A549 (cell line): ENCODE data around the gene PRF1. TPM values are rescaled to one million over a fixed set of nuclear protein-coding genes. Genes with fewer than 3 reads are reported as not detected.
A peak's percentile ranks its signal among the peaks of the same experiment; 100 is the strongest.

ENCODE experiments used
- ATAC-seq, 2 experiments: fragments of 200-7000 bp in 1 of 2; fragments of >200 bp in 1 of 2; cut with Nextera tagmentation in 1 of 2; cut with Tn5 transposase in 1 of 2; 3 replicates each; pipeline versions ENCODE4 v1.8.0 to v1.9.1; 2018 to 2020; ENCODE audit warnings: mild to moderate bottlenecking in 1 of 2, moderate library complexity in 1 of 2
- CTCF ChIA-PET: fragments of 300-600 bp; sonication (Branson Sonifier 250); formaldehyde crosslinking; extraction: SDS; loops from one replicate; lab custom pipeline; 2021; ENCODE audit warnings: antibody characterized with exemption, inconsistent platforms; lab: Yijun Ruan, JAX
- POLR2A ChIA-PET: fragments of 350-600 bp; formaldehyde crosslinking; extraction: SDS; loops from one replicate; lab custom pipeline; 2021; ENCODE audit warnings: antibody characterized with exemption, inconsistent platforms; lab: Yijun Ruan, JAX
- DNase-seq, 2 experiments: peaks; one replicate each; pipeline versions ENCODE4 v3.0.0 to v3.0.0-alpha.2; 2011 to 2016; ENCODE audit warnings: low read depth in 1 of 2, low spot score in 1 of 2
- FAIRE-seq: peaks from 2 replicates; lab custom pipeline; 2011; peaks lifted over from hg19 to GRCh38; lab: Jason Lieb, UNC
- H3K27ac ChIP-seq, 2 experiments: fragments of >200 bp; sonication (Bioruptor Twin); formaldehyde crosslinking; 3 replicates each; pipeline ENCODE4 v1.5.1; 2016 to 2017
- H3K4me1 ChIP-seq: fragments of >200 bp; sonication (Bioruptor Twin); formaldehyde crosslinking; 3 replicates; pipeline ENCODE4 v1.6.1; 2016
- H3K4me2 ChIP-seq: fragments of >200 bp; sonication (Bioruptor Twin); formaldehyde crosslinking; 3 replicates; pipeline ENCODE4 v1.6.1; 2016
- H3K4me3 ChIP-seq: fragments of >200 bp; sonication (Bioruptor Twin); formaldehyde crosslinking; 3 replicates; pipeline ENCODE4 v1.5.1; 2016
- H3K9me3 ChIP-seq: fragments of >200 bp; sonication (Bioruptor Twin); formaldehyde crosslinking; 3 replicates; pipeline ENCODE4 v1.6.1; 2016
- BHLHE40 ChIP-seq: IDR thresholded peaks from 2 replicates; pipeline ENCODE4 v1.6.1; 2012; ENCODE audit warnings: low read depth, low read length, inconsistent platforms
- CHD2 ChIP-seq: fragments of 150-350 bp; IDR thresholded peaks from 2 replicates; pipeline ENCODE4 v1.6.1; 2014; ENCODE audit warnings: low read length; ENCODE audit not compliant: partially characterized antibody
- FOSB ChIP-seq: fragments of 250-450 bp; sonication (Bioruptor Pico); IDR thresholded peaks from 2 replicates; pipeline ENCODE4 v1.5.0; 2020; ENCODE audit warnings: mild to moderate bottlenecking, moderate library complexity
- FOSL2 ChIP-seq, 2 experiments: fragments of 450-650 bp in 1 of 2; fragments of >200 bp in 1 of 2; sonication (Bioruptor Twin) in 1 of 2; formaldehyde crosslinking; IDR thresholded peaks; 2 replicates each; pipeline versions ENCODE4 v1.5.0 to v1.6.1; 2016 to 2020; ENCODE audit warnings: mild to moderate bottlenecking in 1 of 2, moderate library complexity in 1 of 2
- HMGXB4 ChIP-seq: fragments of 250-450 bp; sonication (Bioruptor Pico); IDR thresholded peaks from 2 replicates; pipeline ENCODE4 v1.5.0; 2021; ENCODE audit warnings: mild to moderate bottlenecking, moderate library complexity, borderline replicate concordance
- HOXB13 ChIP-seq: fragments of 250-450 bp; sonication (Bioruptor Pico); IDR thresholded peaks from 2 replicates; pipeline ENCODE4 v1.5.0; 2020; ENCODE audit warnings: low read depth, mild to moderate bottlenecking, moderate library complexity
- PHF8 ChIP-seq: fragments of 200-600 bp; sonication (generic); IDR thresholded peaks from 2 replicates; pipeline ENCODE4 v1.6.1; 2016; ENCODE audit warnings: low read depth, mild to moderate bottlenecking, antibody characterized with exemption, moderate library complexity, borderline replicate concordance
- POLR2AphosphoS2 ChIP-seq: conservative IDR thresholded peaks from 2 replicates; pipeline ENCODE4 v1.6.1; 2012; ENCODE audit warnings: low read length, improper control_type of control experiment, inconsistent platforms
- ZC3H11A ChIP-seq: fragments of 450-650 bp; IDR thresholded peaks from 2 replicates; pipeline ENCODE4 v1.6.1; 2014; ENCODE audit warnings: antibody characterized with exemption, mild to moderate bottlenecking
- ZSCAN20 ChIP-seq: fragments of 250-450 bp; sonication (Bioruptor Pico); IDR thresholded peaks from 2 replicates; pipeline ENCODE4 v1.8.0; 2022; ENCODE audit warnings: mild to moderate bottlenecking, moderate library complexity
- WGBS: methylation state at CpG from one replicate; pipeline ENCODE4 v1.1.6; 2017; ENCODE audit errors: missing lambda C conversion rate; 5-methylcytosine and 5-hydroxymethylcytosine counted together
- polyA plus RNA-seq, 4 experiments: library from polyadenylated mRNA; depleted of rRNA in 3 of 4; stranded (reverse); fragments of >200 nt; fragmentation: RNase III in 1 of 4; extraction: RNeasy Plus Mini Kit Qiagen cat#74134 plus additional on column Dnase treatment in 1 of 4; gene quantifications; 2 replicates in 3 of 4; 3 replicates in 1 of 4; pipeline ENCODE4 v1.2.3, GENCODE V29; 2011 to 2017

PRF1 gene
- polyA plus RNA-seq, 2 of the 4 experiments (the other 2 are of a cell fraction): not detected

GRCh38 chr10:70549351-70549961 is 53.1 kb downstream of the PRF1 start:
- no peak for DNase-seq
- no peak for TF ChIP-seq FOSB (CRISPR knock-in tag)
- TF ChIP-seq POLR2AphosphoS2: no peak
- TF ChIP-seq HOXB13 (CRISPR knock-in tag): no peak
- no peak for TF ChIP-seq HMGXB4 (CRISPR knock-in tag)
- no peak for TF ChIP-seq BHLHE40
- TF ChIP-seq CHD2: no peak
- TF ChIP-seq PHF8: no peak
- TF ChIP-seq FOSL2 (IDR thresholded peaks at IDR 0.05): no peak
- no peak for TF ChIP-seq FOSL2 (CRISPR knock-in tag; IDR thresholded peaks at IDR 0.05)
- TF ChIP-seq ZC3H11A: no peak
- no peak for TF ChIP-seq ZSCAN20 (CRISPR knock-in tag)
- no peak overlapping the region for H3K27ac ChIP-seq
- 80% methylated on average over 12 of the region's 12 CpGs for WGBS
- H3K4me2 ChIP-seq: no peak overlapping the region
- no peaks in the 10 kb centered on the region for H3K4me1 ChIP-seq
- no peaks in the 10 kb centered on the region for H3K9me3 ChIP-seq
- POLR2A ChIA-PET: no interaction called here
- CTCF ChIA-PET: interaction anchor here (0.5 to 6.3 kb wide), 61 partner anchors 10 to 736 kb away, joined by 3 to 129 read pairs (median 4); no protein-coding TSS in a partner anchor
- ATAC-seq: peak; percentile 40 to 66; a peak in 5 of 6 replicates
- no peak overlapping the region for H3K4me3 ChIP-seq
- no peak for FAIRE-seq

Other genes starting within 250 kb of the PRF1 start
- gene LRRC20, start 220.1 kb downstream of the PRF1 start, polyA plus RNA-seq (2011; rRNA removed): 16.5 and 19.6 TPM in 2 replicates
- gene LRRC20, start 220.1 kb downstream of the PRF1 start, polyA plus RNA-seq (2017; fragmentation: RNase III; extraction: RNeasy Plus Mini Kit Qiagen cat#74134 plus additional on column Dnase treatment): 19.0 to 22.1 TPM (median 20.7 TPM) in 3 replicates
- gene EIF4EBP2, start 198.6 kb downstream of the PRF1 start, polyA plus RNA-seq (2011; rRNA removed): 15.4 and 17.7 TPM in 2 replicates
- gene EIF4EBP2, start 198.6 kb downstream of the PRF1 start, polyA plus RNA-seq (2017; fragmentation: RNase III; extraction: RNeasy Plus Mini Kit Qiagen cat#74134 plus additional on column Dnase treatment): 12.2 to 13.0 TPM (median 12.2 TPM) in 3 replicates
- gene NODAL, start 161.1 kb downstream of the PRF1 start, polyA plus RNA-seq (2011; rRNA removed): not detected in 2 replicates
- gene NODAL, start 161.1 kb downstream of the PRF1 start, polyA plus RNA-seq (2017; fragmentation: RNase III; extraction: RNeasy Plus Mini Kit Qiagen cat#74134 plus additional on column Dnase treatment): not detected in 3 replicates
- 3.3 and 3.6 TPM in 2 replicates for gene PALD1, start 124.0 kb downstream of the PRF1 start, polyA plus RNA-seq (2011; rRNA removed)
- gene PALD1, start 124.0 kb downstream of the PRF1 start, polyA plus RNA-seq (2017; fragmentation: RNase III; extraction: RNeasy Plus Mini Kit Qiagen cat#74134 plus additional on column Dnase treatment): 5.2 to 5.7 TPM (median 5.5 TPM) in 3 replicates
- not detected in 2 replicates for gene ADAMTS14, start 69.8 kb upstream of the PRF1 start, polyA plus RNA-seq (2011; rRNA removed)
- 0.03 to 0.05 TPM (median 0.04 TPM) in 3 replicates for gene ADAMTS14, start 69.8 kb upstream of the PRF1 start, polyA plus RNA-seq (2017; fragmentation: RNase III; extraction: RNeasy Plus Mini Kit Qiagen cat#74134 plus additional on column Dnase treatment)
- gene TBATA, start 182.6 kb upstream of the PRF1 start, polyA plus RNA-seq (2011; rRNA removed): not detected in 2 replicates
- not detected in 3 replicates for gene TBATA, start 182.6 kb upstream of the PRF1 start, polyA plus RNA-seq (2017; fragmentation: RNase III; extraction: RNeasy Plus Mini Kit Qiagen cat#74134 plus additional on column Dnase treatment)
- gene SGPL1, start 213.2 kb upstream of the PRF1 start, polyA plus RNA-seq (2011; rRNA removed): 49.8 and 58.5 TPM in 2 replicates
- gene SGPL1, start 213.2 kb upstream of the PRF1 start, polyA plus RNA-seq (2017; fragmentation: RNase III; extraction: RNeasy Plus Mini Kit Qiagen cat#74134 plus additional on column Dnase treatment): 31.2 to 35.2 TPM (median 32.2 TPM) in 3 replicates